Right lobe of liver (tissue), 6 donors: ENCODE results near the gene MCEMP1. TPM values are rescaled to one million over a fixed set of nuclear protein-coding genes. Genes with fewer than 3 reads are reported as not detected.

Experiments used
- ATAC-seq, 4 donors: fragments of 200-7000 bp; cut with Tn5 transposase; one replicate each; pipeline ENCODE4 v1.9.1; 2020; ENCODE audit warnings: mild to moderate bottlenecking in 4 of 4, moderate library complexity in 4 of 4
- DNase-seq, 3 donors: peaks; one replicate each; pipeline ENCODE4 v3.0.0-alpha.2; 2020
- H3K27ac ChIP-seq, 3 donors: fragments of 200-600 bp; one replicate each; pipeline ENCODE4 v1.8.0; 2022
- H3K27me3 ChIP-seq, 2 donors: fragments of 200-600 bp; one replicate each; pipeline ENCODE4 v1.8.0; 2022
- H3K36me3 ChIP-seq, 4 donors: fragments of 200-600 bp; sonication (generic) in 1 of 4; one replicate each; pipeline versions ENCODE4 v1.5.1 to v1.8.0; 2017 to 2022; ENCODE audit warnings: control low read depth in 1 of 4
- H3K4me1 ChIP-seq, 4 donors: fragments of 200-600 bp; sonication (generic) in 1 of 4; one replicate each; pipeline versions ENCODE4 v1.5.1 to v1.8.0; 2017 to 2022; ENCODE audit warnings: control low read depth in 1 of 4
- H3K4me3 ChIP-seq, 3 donors: fragments of 200-600 bp; one replicate each; pipeline ENCODE4 v1.8.0; 2022
- H3K9me3 ChIP-seq, 4 donors: fragments of 200-600 bp; sonication (generic) in 1 of 4; one replicate each; pipeline versions ENCODE4 v1.5.1 to v1.8.0; 2017 to 2022; ENCODE audit warnings: control low read depth in 1 of 4
- POLR2A ChIP-seq: fragments of 450-650 bp; IDR thresholded peaks from one replicate; pipeline ENCODE4 v1.6.1; 2017; ENCODE audit warnings: antibody characterized with exemption, mild to moderate bottlenecking
- WGBS: methylation state at CpG from one replicate; pipeline ENCODE4 v1.1.6; 2018; ENCODE audit warnings: low coverage, low lambda C conversion rate; ENCODE audit not compliant: insufficient coverage; ENCODE audit errors: missing lambda C conversion rate; 5-methylcytosine and 5-hydroxymethylcytosine counted together
- intact Hi-C, 2 donors: fragments of 100-400 bp; cut with DNase I; formaldehyde crosslinking; loops; one replicate each; pipeline versions ENCODE4 v1.11.2 to v1.14.1; 2022
- total RNA-seq, 6 experiments: library from RNA; depleted of rRNA in 2 of 6; stranded (reverse); fragments of >200 nt in 2 of 6; fragmentation: NEBNext Ultra II Directional in 3 of 6; extraction: Animal tissue kit (Norgen Biotek cat#: 25700) in 3 of 6; gene quantifications; one replicate each; pipeline versions ENCODE4 v1.1.0 to v1.2.4, GENCODE V29; 2016 to 2023
- TF ChIP-seq, protein P1 (sequence below), 4 donors: fragments of 200-600 bp in 3 of 4; fragments of 450-650 bp in 1 of 4; IDR thresholded peaks; one replicate each; pipeline versions ENCODE4 v1.5.1 to v1.8.0; 2016 to 2022; ENCODE audit warnings: antibody characterized with exemption in 4 of 4, mild to moderate bottlenecking in 2 of 4
- donor health status: DM: no; HTN: yes; CAD: no.
- donor health status: DM: no; HTN: no; CAD: no.
- donor health status: DM: no; HTN: no; CAD: no.
- donor health status: DM: no; HTN: yes; CAD: no.
- donor health status: DM: no; HTN: yes; CAD: no.

Gene MCEMP1
- total RNA-seq, 6 experiments from 2014 or later: 0.11 to 0.86 (median 0.34) TPM

- no peaks in the 10 kb centered on the region for H3K27me3 ChIP-seq
- DNase-seq (no peak), ATAC-seq (no peak)
- intact Hi-C loops: no loop called here
- TF ChIP-seq, protein P1, sequence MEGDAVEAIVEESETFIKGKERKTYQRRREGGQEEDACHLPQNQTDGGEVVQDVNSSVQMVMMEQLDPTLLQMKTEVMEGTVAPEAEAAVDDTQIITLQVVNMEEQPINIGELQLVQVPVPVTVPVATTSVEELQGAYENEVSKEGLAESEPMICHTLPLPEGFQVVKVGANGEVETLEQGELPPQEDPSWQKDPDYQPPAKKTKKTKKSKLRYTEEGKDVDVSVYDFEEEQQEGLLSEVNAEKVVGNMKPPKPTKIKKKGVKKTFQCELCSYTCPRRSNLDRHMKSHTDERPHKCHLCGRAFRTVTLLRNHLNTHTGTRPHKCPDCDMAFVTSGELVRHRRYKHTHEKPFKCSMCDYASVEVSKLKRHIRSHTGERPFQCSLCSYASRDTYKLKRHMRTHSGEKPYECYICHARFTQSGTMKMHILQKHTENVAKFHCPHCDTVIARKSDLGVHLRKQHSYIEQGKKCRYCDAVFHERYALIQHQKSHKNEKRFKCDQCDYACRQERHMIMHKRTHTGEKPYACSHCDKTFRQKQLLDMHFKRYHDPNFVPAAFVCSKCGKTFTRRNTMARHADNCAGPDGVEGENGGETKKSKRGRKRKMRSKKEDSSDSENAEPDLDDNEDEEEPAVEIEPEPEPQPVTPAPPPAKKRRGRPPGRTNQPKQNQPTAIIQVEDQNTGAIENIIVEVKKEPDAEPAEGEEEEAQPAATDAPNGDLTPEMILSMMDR (IDR thresholded peaks at IDR 0.05): no peak
- TF ChIP-seq POLR2A: no peak
- no peaks in the 10 kb centered on the region for H3K36me3 ChIP-seq
- no peak overlapping the region for H3K4me3 ChIP-seq
- no peak overlapping the region for H3K27ac ChIP-seq
- no peaks in the 10 kb centered on the region for H3K9me3 ChIP-seq
- H3K4me1 ChIP-seq: no peaks in the 10 kb centered on the region
Measured at GRCh38 chr19:7691497-7691896, 14.6 kb downstream of the MCEMP1 start.

DNA sequence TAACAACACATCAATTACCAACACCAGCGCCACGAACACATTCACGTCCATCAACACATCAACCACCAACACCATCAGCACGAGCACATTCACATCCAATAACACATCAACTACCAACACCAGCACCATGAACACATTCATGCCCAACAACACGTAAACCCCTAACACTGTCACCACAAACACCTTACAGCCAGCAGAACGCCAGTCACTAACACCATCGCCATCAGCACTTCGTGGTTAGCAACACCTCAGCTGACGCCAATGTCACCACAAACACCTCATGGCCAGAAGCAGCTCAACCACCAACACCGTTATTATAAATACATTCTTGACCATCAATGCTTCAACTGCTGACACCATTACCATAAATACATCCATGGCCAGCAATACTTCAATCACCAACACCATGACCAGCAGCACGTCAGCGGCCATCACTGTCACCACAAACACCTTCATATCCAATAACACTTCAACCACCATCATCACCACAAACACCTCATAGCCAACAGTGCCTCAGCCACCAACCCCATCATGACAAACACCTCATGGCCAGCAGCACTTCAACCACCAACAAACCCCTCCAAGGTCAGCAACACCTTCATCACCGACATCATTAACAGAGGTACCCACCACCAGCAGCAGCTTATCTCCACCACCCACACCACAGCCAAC, 15.7 kb downstream of the MCEMP1 start:
- Histone ChIP-seq H3K4me3 (no peak overlapping the region), H3K36me3 (no peaks in the 10 kb centered on the region), H3K27me3 (no peaks in the 10 kb centered on the region), H3K9me3 (no peaks in the 10 kb centered on the region), H3K27ac (no peak overlapping the region), H3K4me1 (no peaks in the 10 kb centered on the region)
- ATAC-seq: no peak
- no peak for DNase-seq
- intact Hi-C loops: no loop called here
- TF ChIP-seq, protein P1 (IDR thresholded peaks at IDR 0.05): no peak
- TF ChIP-seq POLR2A: no peak
- 64% methylated on average over 12 of the region's 13 CpGs for WGBS

GRCh38 chr19:7694499-7694898, 17.6 kb downstream of the MCEMP1 start:
- no peak for ATAC-seq
- H3K9me3 ChIP-seq: no peaks in the 10 kb centered on the region
- H3K27me3 ChIP-seq: no peaks in the 10 kb centered on the region
- WGBS: 20% methylated on average over 1 of the region's 4 CpGs
- TF ChIP-seq, protein P1 (IDR thresholded peaks at IDR 0.05): no peak
- no peak for TF ChIP-seq POLR2A
- H3K27ac ChIP-seq: no peak overlapping the region
- H3K36me3 ChIP-seq: no peaks in the 10 kb centered on the region
- DNase-seq: no peak
- no peaks in the 10 kb centered on the region for H3K4me1 ChIP-seq
- no peak overlapping the region for H3K4me3 ChIP-seq
- intact Hi-C loops: no loop called here

DNA sequence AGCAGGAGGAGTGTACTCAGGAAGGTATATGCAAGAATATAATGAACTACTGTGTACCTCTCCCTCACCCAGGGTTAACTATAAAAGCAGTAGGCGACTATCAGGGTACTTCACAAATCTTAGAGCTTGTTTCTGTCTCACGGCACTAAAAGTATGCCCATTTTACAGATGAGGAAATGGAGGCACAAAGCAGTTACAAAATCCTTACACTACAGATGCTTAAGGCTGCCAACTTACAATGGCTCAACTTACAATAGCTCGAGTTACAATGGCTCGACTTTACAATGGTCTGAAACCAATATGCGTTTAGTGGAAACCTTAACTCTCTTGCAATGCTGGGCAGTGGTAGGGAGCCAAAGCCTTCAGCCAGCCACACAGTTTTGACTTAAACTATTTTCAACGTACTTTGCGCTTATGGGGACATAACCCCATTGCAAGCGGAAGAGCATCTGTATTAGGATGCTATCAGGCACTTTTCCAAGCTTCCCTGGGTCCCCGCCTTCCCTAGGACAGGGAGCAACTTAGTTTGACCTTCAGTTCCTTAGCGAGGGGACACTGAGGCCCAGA, 20.9 kb downstream of the MCEMP1 start:
- H3K9me3 ChIP-seq: no peaks in the 10 kb centered on the region
- intact Hi-C loops: no loop called here
- H3K36me3 ChIP-seq: no peaks in the 10 kb centered on the region
- H3K4me1 ChIP-seq: no peaks in the 10 kb centered on the region
- TF ChIP-seq, protein P1 (IDR thresholded peaks at IDR 0.05): no peak
- no peak for ATAC-seq
- no peak overlapping the region for H3K27ac ChIP-seq
- no peak overlapping the region for H3K4me3 ChIP-seq
- no peaks in the 10 kb centered on the region for H3K27me3 ChIP-seq
- DNase-seq: no peak
- WGBS: 68% methylated on average over 9 of the region's 10 CpGs
